Aorta (tissue), 5 donors: ENCODE measurements around the gene STT3B. TPM values are rescaled to one million over a fixed set of nuclear protein-coding genes. Genes with fewer than 3 reads are reported as not detected.
"Not testable (repeated sequence)": the region's sequence is repeated elsewhere in the genome, so short reads cannot be mapped to it uniquely, and the experiment has no call there.

Experiments used
- ATAC-seq: fragments of 200-7000 bp; cut with Tn5 transposase; one replicate; pipeline ENCODE4 v1.9.1; 2022; ENCODE audit warnings: moderate library complexity; ENCODE audit not compliant: low FRiP score
- DNase-seq, 2 donors: peaks; one replicate each; pipeline ENCODE4 v3.0.0-alpha.2; 2020
- H3K27ac ChIP-seq, 2 donors: one replicate each; pipeline ENCODE4 v1.5.1; 2013; ENCODE audit warnings: low read length in 2 of 2, mild to moderate bottlenecking in 2 of 2, moderate library complexity in 2 of 2, control low read depth in 1 of 2, inconsistent platforms in 1 of 2, low read depth in 1 of 2
- H3K27me3 ChIP-seq, 2 donors: one replicate each; pipeline ENCODE4 v1.6.1; 2013; ENCODE audit warnings: control low read depth in 1 of 2, low read length in 1 of 2, mild to moderate bottlenecking in 1 of 2, moderate library complexity in 1 of 2; ENCODE audit not compliant: insufficient read depth in 2 of 2, control insufficient read depth in 1 of 2
- H3K36me3 ChIP-seq, 2 donors: one replicate each; pipeline ENCODE4 v1.6.1; 2013; ENCODE audit warnings: control low read depth in 1 of 2, low read length in 1 of 2, mild to moderate bottlenecking in 1 of 2; ENCODE audit not compliant: insufficient read depth in 2 of 2, control insufficient read depth in 1 of 2
- H3K4me1 ChIP-seq, 2 donors: one replicate each; pipeline ENCODE4 v1.6.1; 2013; ENCODE audit warnings: low read length in 2 of 2, control low read depth in 1 of 2, mild to moderate bottlenecking in 1 of 2, moderate library complexity in 1 of 2; ENCODE audit not compliant: insufficient read depth in 2 of 2, control insufficient read depth in 1 of 2
- H3K4me3 ChIP-seq, 2 donors: one replicate each; pipeline ENCODE4 v1.5.1; 2013; ENCODE audit warnings: low read length in 2 of 2, control low read depth in 1 of 2, mild to moderate bottlenecking in 1 of 2
- H3K9me3 ChIP-seq: one replicate; pipeline ENCODE4 v1.6.1; 2013; ENCODE audit warnings: mild to moderate bottlenecking, low read length; ENCODE audit not compliant: control insufficient read depth
- WGBS, 2 donors: extraction: QIAGEN DNeasy Blood & Tissue Kit; methylation state at CpG; one replicate each; pipeline ENCODE4 v1.1.7; 2013; 5-methylcytosine and 5-hydroxymethylcytosine counted together
- intact Hi-C, 2 donors: fragments of 100-400 bp; cut with DNase I; formaldehyde crosslinking; loops; one replicate each; pipeline versions ENCODE4 v1.14.2 to v1.15.0; 2022
- polyA plus RNA-seq, 2 donors: library from polyadenylated mRNA; stranded (reverse); fragments of 200-250 nt; gene quantifications; one replicate each; pipeline ENCODE4 v1.2.3, GENCODE V29; 2013
- total RNA-seq, 2 donors: library from RNA; stranded (reverse); fragmentation: NEBNext Ultra II Directional; extraction: Animal tissue kit (Norgen Biotek cat#: 25700); gene quantifications; one replicate each; pipeline ENCODE4 v1.2.1, GENCODE V29; 2021
- donor health status: healthy with polysubstance abuse.
- donor health status: Bipolar disorder and iron deficiency.
- donor health status: DM: no; HTN: no; CAD: no.
- donor health status: DM: no; HTN: no; CAD: no.
- donor health status: DM: yes; HTN: yes; CAD: no.

STT3B gene
- total and polyA plus RNA-seq, 4 donors: 40.9 to 92.3 (median 76.1) TPM

DNA sequence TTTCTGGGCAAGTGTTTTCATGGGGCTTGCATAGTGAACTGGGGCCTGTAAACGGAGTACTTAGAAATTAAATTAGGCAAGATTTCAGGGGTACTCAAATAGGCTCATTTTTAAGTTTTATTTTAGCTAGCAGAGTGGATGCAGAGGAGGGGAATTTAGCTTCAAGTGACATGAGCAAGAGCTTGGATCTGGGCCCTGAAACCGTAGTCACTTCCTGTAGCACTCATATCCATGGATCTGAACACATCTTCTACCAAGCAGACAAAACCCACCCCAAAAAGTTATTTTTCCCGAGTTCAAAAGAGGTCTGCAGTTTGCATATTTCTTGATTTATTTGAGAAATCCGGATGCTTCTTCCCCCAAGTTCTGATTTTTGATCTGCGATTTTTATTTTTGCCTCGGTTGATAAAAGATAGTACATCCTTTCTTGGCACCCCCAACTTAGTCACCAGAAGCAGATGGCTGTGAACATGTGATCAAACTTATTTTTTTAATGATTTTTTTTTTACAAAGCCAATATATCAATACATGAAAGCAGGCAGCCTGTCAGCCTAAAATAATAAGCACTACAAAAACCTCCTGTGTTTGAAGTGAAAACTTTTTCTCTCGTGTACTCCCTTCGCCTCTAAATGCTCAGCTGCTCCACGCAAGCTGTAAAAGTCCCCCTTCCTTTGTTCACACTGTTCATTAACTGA lies 36.6 kb upstream of the STT3B start:
- Histone ChIP-seq H3K4me1 (no peaks in the 10 kb centered on the region), H3K27me3 (no peaks in the 10 kb centered on the region), H3K4me3 (no peak overlapping the region), H3K27ac (no peak overlapping the region), H3K9me3 (no peaks in the 10 kb centered on the region), H3K36me3 (no peaks in the 10 kb centered on the region)
- intact Hi-C loops: no loop called here
- no peak for ATAC-seq
- DNase-seq: no peak
- 71 to 76% methylated on average over 9 of the region's 9 CpGs for WGBS, 2 donors

DNA sequence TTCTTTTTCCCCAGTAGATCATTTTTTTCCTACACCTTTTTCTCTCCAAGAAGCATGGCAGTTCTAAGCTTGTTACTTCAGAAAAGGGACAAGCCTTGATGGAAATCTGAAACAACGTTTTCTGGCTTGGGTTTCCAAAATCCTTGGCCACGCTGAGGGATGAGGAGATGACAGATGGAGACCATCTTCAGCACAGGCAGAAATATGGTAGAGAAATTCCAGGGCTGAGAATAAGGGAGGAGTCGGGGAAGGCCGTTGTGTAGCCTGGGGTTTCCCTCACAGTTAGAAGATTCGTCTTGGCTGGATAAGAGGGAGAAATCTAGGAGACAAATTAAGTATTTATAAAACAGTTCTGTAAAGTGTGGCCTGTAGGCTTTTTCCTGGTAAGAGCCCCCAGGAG lies 33.9 kb upstream of the STT3B start:
- H3K27me3 ChIP-seq: no peaks in the 10 kb centered on the region
- no peaks in the 10 kb centered on the region for H3K9me3 ChIP-seq
- no peaks in the 10 kb centered on the region for H3K4me1 ChIP-seq
- no peak overlapping the region for H3K4me3 ChIP-seq
- ATAC-seq (no peak), DNase-seq (no peak)
- H3K27ac ChIP-seq: no peak overlapping the region
- no peaks in the 10 kb centered on the region for H3K36me3 ChIP-seq
- 63 to 76% methylated on average over 5 of the region's 5 CpGs for WGBS, 2 donors
- intact Hi-C loops: no loop called here

DNA sequence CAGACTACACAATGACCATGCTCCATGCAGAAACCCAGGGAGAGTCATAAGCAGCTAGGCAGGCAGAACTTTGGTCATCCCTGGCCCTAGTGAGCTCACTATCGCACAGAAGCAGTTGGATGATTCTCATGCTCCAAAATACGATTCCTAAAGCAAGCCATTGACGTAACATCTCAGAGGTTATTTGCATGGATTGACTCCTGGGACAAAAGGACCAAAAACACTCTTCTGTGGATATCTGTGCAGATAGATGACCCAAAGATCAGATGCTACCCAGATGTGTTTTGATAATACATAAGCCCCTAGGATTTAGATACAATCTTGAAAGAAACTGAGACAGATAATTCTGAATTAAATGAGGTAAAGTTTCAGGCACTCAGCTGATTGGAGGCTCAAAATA lies 33.4 kb upstream of the STT3B start:
- Histone ChIP-seq H3K27ac (no peak overlapping the region), H3K4me3 (no peak overlapping the region), H3K4me1 (no peaks in the 10 kb centered on the region), H3K27me3 (no peaks in the 10 kb centered on the region), H3K36me3 (no peaks in the 10 kb centered on the region), H3K9me3 (no peaks in the 10 kb centered on the region)
- DNase-seq: no peak
- no peak for ATAC-seq
- 94 to 95% methylated on average over 3 of the region's 3 CpGs for WGBS, 2 donors
- intact Hi-C loops: no loop called here

DNA sequence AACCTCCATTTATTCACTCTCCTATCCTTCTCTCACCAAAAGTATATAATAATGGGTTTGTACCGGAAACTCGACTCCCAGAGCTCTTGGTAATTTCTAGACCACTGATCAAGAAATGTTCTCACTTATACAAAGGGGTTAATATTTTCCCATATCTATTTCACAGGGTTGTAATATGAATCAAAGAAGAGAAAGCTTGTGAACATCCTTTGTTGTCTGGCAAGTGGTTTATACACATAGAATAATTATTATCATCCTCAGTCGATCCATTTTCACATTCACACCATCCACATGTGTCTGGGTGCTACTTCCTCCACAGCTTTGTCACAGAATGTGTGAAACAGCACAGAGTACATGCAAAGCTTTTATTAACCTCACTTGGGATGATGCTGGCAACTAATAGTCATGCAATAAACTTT lies 29.9 kb upstream of the STT3B start:
- no peaks in the 10 kb centered on the region for H3K27me3 ChIP-seq
- 87 to 88% methylated on average over 3 of the region's 3 CpGs for WGBS, 2 donors
- no peak for DNase-seq
- no peak overlapping the region for H3K27ac ChIP-seq
- no peaks in the 10 kb centered on the region for H3K36me3 ChIP-seq
- H3K9me3 ChIP-seq: no peaks in the 10 kb centered on the region
- H3K4me3 ChIP-seq: no peak overlapping the region
- no peak for ATAC-seq
- intact Hi-C loops: no loop called here
- H3K4me1 ChIP-seq: peaks cover 0 to 2% of the 10 kb centered on the region in 2 donors

DNA sequence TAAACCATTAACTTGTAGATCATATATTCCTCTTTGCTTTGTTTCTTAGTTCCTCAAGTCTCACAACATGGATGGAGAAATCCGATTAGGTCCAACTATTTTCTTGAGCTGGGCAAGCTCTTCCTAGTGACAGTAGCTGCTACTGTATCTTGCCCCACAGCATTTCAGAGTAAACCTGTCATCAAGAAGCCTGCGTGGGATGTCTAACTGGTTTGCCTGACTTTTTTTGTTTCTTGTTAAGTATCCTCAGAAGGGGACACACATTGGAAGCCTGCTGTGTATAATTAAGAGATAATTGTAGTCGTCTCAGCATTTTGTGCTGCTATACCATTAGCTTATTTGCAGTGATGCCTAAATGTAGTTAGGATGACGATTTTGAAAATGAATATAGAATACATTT lies 29.3 kb upstream of the STT3B start:
- DNase-seq: no peak
- Histone ChIP-seq H3K4me1 (peaks cover 0 to 2% of the 10 kb centered on the region in 2 donors), H3K27ac (no peak overlapping the region), H3K9me3 (no peaks in the 10 kb centered on the region), H3K27me3 (no peaks in the 10 kb centered on the region), H3K36me3 (no peaks in the 10 kb centered on the region), H3K4me3 (no peak overlapping the region)
- ATAC-seq: no peak
- 77% methylated on average over 4 of the region's 4 CpGs for WGBS, 2 donors
- intact Hi-C loops: no loop called here

DNA sequence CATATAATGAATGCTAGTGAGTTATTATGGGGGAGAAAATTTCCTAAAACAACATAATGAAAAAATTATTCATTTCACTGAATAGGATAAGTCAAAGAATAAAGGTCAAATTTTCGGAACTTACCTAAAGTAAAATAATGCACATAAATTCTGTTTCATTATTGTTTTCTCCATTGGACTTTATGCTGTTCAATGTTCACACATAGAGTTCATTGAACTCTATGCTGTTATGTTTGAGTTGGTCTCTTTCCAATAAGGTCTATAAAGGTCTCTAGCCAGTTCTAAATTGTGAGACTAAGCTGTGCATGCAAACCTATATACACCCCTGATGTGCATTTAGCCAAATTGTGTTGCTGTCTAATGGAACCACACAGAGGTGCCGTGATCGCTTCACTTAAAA lies 28.5 kb upstream of the STT3B start:
- ATAC-seq: no peak
- peaks cover 0 to 2% of the 10 kb centered on the region in 2 donors for H3K4me1 ChIP-seq
- H3K27me3 ChIP-seq: no peaks in the 10 kb centered on the region
- H3K27ac ChIP-seq: no peak overlapping the region
- H3K9me3 ChIP-seq: no peaks in the 10 kb centered on the region
- 95 to 98% methylated on average over 3 of the region's 3 CpGs for WGBS, 2 donors
- intact Hi-C loops: no loop called here
- DNase-seq: no peak
- no peaks in the 10 kb centered on the region for H3K36me3 ChIP-seq
- H3K4me3 ChIP-seq: no peak overlapping the region

DNA sequence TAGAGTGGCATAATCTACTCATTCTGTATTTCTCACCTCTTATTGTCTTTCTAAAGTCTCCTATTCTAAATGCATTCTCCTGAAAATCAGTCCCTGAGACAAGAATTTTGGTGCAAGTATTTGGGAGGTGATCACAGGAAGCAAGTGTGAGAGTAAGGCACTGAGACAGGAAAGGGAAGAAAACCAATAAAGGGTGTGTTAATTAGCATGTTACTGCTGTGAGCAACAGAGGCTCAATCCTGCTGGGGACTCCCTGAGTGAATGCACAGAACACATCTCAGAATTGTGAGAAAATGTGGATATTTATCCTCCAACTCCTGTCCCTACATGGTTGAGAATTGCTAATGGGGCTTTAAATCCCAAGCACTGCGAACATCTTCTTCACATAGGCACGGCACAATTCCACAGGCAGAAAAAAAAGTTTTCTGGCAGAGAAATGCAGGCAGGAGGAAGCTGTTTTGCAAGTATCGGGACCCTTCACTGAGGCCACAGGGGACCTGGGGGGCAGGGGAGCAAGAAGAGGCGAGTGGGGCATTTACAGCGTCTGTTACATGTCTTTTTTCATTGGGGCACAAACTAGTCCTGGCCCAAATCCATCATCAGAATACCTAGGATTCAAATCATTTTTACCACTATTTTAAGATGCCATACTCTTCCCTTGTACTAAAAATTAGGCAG lies 27.2 kb upstream of the STT3B start:
- no peak for DNase-seq
- no peak for ATAC-seq
- H3K36me3 ChIP-seq: no peaks in the 10 kb centered on the region
- no peaks in the 10 kb centered on the region for H3K27me3 ChIP-seq
- no peaks in the 10 kb centered on the region for H3K9me3 ChIP-seq
- H3K4me1 ChIP-seq: peaks cover 0 to 2% of the 10 kb centered on the region in 2 donors
- intact Hi-C loops: no loop called here
- no peak overlapping the region for H3K4me3 ChIP-seq
- H3K27ac ChIP-seq: no peak overlapping the region
- WGBS, 2 donors: 18 to 24% methylated on average over 5 of the region's 5 CpGs

DNA sequence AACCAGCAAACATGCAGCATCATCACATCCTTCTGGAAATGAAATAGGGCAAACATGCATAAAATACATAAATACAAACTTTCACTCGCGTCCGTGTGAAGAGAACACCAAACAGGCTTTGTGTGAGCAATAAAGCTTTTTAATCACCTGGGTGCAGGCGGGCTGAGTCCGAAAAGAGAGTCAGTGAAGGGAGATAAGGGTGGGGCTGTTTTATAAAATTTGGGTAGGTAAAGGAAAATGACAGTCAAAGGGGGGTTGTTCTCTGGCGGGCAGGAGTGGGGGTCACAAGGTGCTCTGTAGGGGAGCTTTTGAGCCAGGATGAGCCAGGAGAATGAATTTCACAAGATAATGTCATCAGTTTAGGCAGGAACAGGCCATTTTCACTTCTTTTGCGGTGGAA lies 26.2 kb upstream of the STT3B start:
- H3K27ac ChIP-seq, H3K36me3 ChIP-seq, H3K4me3 ChIP-seq, H3K27me3 ChIP-seq, intact Hi-C loops, H3K9me3 ChIP-seq, H3K4me1 ChIP-seq, DNase-seq, ATAC-seq: not testable (repeated sequence)
- 90 to 91% methylated on average over 7 of the region's 7 CpGs for WGBS, 2 donors
